Measurements from ENCODE around the gene MLLT6. TPM values are rescaled to one million over a fixed set of nuclear protein-coding genes. Genes with fewer than 3 reads are reported as not detected.

MLLT6 gene
- total RNA-seq, 1 donor from 2014 or later, result 7.4 TPM

DNA sequence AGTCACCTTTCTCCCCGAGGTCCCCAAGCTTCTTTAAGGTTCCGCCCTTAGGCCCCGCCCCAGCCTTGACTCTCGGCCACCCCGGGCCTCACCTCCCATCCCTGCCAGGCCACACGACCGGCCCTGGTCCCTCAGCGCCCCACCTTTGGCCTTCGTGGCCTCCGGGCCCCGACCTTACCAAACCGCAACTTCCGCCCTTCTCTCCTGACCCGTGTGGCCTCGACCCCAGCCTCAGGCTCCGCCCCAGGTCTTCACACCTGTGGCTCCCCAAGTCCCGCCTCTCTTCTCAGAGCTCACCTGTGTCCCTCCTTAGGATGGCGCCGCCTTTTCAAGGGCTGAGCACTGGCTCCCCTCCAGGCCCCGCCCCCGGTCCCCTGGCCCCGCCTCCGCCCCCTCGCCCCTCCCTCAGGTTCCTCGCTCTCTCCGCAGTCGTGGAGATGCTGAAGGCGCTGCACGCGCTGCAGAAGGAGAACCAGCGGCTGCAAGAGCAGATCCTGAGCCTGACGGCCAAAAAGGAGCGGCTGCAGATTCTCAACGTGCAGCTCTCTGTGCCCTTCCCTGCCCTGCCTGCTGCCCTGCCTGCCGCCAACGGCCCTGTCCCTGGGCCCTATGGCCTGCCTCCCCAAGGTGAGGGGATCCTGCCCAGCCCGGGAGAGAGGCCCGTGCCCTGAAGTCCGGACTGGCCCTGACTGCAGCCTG, 15.0 kb downstream of the MLLT6 start:
- peak; percentile 83 for DNase-seq (ENCODE audit: low spot score)
- H3K4me3 Mint-ChIP-seq, result no peak overlapping the region
- Histone ChIP-seq H3K27me3 (peaks cover 34% of the 10 kb centered on the region), H3K9ac (no peak overlapping the region), H3K4me1 (peaks cover 18% of the 10 kb centered on the region), H3K9me3 (ENCODE audit: low read depth) (no peaks in the 10 kb centered on the region), H3F3A (ENCODE audit: low read depth) (peaks cover 28% of the 10 kb centered on the region), H3K27ac (no peak overlapping the region), H2AFZ (replicated peaks) (no peak overlapping the region), H3K4me3 (peak overlapping the region; percentile 38), H3K79me2 (ENCODE audit: low read depth) (no peaks in the 10 kb centered on the region), H3K36me3 (no peaks in the 10 kb centered on the region), H3K4me2 (peak overlapping the region; percentile 79), H4K20me1 (ENCODE audit: low read depth) (peaks cover 32% of the 10 kb centered on the region)
- peaks cover 18% of the 10 kb centered on the region for H3K36me3 Mint-ChIP-seq
- TF ChIP-seq, protein P1, sequence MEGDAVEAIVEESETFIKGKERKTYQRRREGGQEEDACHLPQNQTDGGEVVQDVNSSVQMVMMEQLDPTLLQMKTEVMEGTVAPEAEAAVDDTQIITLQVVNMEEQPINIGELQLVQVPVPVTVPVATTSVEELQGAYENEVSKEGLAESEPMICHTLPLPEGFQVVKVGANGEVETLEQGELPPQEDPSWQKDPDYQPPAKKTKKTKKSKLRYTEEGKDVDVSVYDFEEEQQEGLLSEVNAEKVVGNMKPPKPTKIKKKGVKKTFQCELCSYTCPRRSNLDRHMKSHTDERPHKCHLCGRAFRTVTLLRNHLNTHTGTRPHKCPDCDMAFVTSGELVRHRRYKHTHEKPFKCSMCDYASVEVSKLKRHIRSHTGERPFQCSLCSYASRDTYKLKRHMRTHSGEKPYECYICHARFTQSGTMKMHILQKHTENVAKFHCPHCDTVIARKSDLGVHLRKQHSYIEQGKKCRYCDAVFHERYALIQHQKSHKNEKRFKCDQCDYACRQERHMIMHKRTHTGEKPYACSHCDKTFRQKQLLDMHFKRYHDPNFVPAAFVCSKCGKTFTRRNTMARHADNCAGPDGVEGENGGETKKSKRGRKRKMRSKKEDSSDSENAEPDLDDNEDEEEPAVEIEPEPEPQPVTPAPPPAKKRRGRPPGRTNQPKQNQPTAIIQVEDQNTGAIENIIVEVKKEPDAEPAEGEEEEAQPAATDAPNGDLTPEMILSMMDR (IDR thresholded peaks at IDR 0.05), result no peak
- TF ChIP-seq EZH2phosphoT487 (IDR thresholded peaks at IDR 0.05) (no peak), EZH2 (IDR thresholded peaks at IDR 0.05) (peak; percentile 53)
- peaks cover 11% of the 10 kb centered on the region for H3K27me3 Mint-ChIP-seq (ENCODE audit: insufficient read depth, low read depth)
- no peaks in the 10 kb centered on the region for H3K9me3 Mint-ChIP-seq
- no peak overlapping the region for H3K27ac Mint-ChIP-seq
- H3K4me1 Mint-ChIP-seq, result peaks cover 20% of the 10 kb centered on the region

DNA sequence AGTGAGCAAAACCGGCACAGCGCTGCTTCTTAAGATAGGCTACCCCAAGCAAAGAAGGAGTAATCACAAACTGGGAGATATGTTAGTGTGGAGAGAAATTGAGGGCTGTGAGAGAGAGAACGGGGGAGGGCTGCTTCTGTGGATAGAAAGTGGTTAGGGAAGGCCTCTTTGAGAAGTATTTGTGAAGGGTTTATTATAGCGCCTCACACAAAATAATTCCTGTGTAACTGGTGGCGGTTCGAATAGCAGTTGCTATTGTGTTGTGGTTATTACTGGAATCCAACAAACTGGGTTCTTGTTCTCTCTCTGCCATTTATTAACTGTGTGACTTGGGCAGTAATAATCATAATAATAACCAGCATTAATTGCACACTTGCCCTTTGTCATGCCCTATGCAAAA, 15.9 kb downstream of the MLLT6 start:
- peaks cover 13% of the 10 kb centered on the region for H3K4me1 ChIP-seq
- H3K79me2 ChIP-seq (ENCODE audit: low read depth), result no peaks in the 10 kb centered on the region
- DNase-seq (ENCODE audit: low spot score), result no peak
- H3K9ac ChIP-seq, result no peak overlapping the region
- Mint-ChIP-seq H3K27ac (no peak overlapping the region), H3K9me3 (no peaks in the 10 kb centered on the region), H3K4me3 (no peak overlapping the region), H3K36me3 (peaks cover 13% of the 10 kb centered on the region), H3K4me1 (peaks cover 22% of the 10 kb centered on the region), H3K27me3 (ENCODE audit: insufficient read depth, low read depth) (peaks cover 7% of the 10 kb centered on the region)
- H3K27ac ChIP-seq, result no peak overlapping the region
- peaks cover 32% of the 10 kb centered on the region for H4K20me1 ChIP-seq (ENCODE audit: low read depth)
- H3K4me3 ChIP-seq, result no peak overlapping the region
- no peak overlapping the region for H2AFZ ChIP-seq (replicated peaks)
- H3K36me3 ChIP-seq, result no peaks in the 10 kb centered on the region
- peak overlapping the region; percentile 79 for H3K4me2 ChIP-seq
- peaks cover 34% of the 10 kb centered on the region for H3K27me3 ChIP-seq
- peaks cover 28% of the 10 kb centered on the region for H3F3A ChIP-seq (ENCODE audit: low read depth)
- TF ChIP-seq, protein P1 (IDR thresholded peaks at IDR 0.05), result no peak
- TF ChIP-seq EZH2phosphoT487 (IDR thresholded peaks at IDR 0.05) (no peak), EZH2 (IDR thresholded peaks at IDR 0.05) (no peak)
- no peaks in the 10 kb centered on the region for H3K9me3 ChIP-seq (ENCODE audit: low read depth)

DNA sequence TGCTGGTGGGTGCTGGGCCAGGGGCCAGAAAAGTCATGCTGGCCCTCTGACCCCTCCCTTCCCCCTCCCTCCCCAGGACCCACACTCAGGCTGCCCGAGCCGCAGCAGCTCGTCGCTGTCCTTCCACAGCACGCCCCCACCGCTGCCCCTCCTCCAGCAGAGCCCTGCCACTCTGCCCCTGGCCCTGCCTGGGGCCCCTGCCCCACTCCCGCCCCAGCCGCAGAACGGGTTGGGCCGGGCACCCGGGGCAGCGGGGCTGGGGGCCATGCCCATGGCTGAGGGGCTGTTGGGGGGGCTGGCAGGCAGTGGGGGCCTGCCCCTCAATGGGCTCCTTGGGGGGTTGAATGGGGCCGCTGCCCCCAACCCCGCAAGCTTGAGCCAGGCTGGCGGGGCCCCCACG, 16.7 kb downstream of the MLLT6 start:
- Mint-ChIP-seq H3K4me3 (no peak overlapping the region), H3K9me3 (no peaks in the 10 kb centered on the region), H3K36me3 (peaks cover 11% of the 10 kb centered on the region), H3K27ac (no peak overlapping the region), H3K4me1 (peaks cover 24% of the 10 kb centered on the region), H3K27me3 (ENCODE audit: insufficient read depth, low read depth) (peaks cover 7% of the 10 kb centered on the region)
- Histone ChIP-seq H3K4me3 (no peak overlapping the region), H3K27me3 (peaks cover 34% of the 10 kb centered on the region), H3K79me2 (ENCODE audit: low read depth) (no peaks in the 10 kb centered on the region), H4K20me1 (ENCODE audit: low read depth) (peaks cover 32% of the 10 kb centered on the region), H3K4me1 (peaks cover 13% of the 10 kb centered on the region), H3K9me3 (ENCODE audit: low read depth) (no peaks in the 10 kb centered on the region), H3F3A (ENCODE audit: low read depth) (peaks cover 28% of the 10 kb centered on the region), H2AFZ (replicated peaks) (no peak overlapping the region), H3K9ac (no peak overlapping the region), H3K36me3 (no peaks in the 10 kb centered on the region), H3K27ac (no peak overlapping the region), H3K4me2 (no peak overlapping the region)
- no peak for DNase-seq (ENCODE audit: low spot score)
- TF ChIP-seq, protein P1 (IDR thresholded peaks at IDR 0.05), result no peak
- TF ChIP-seq EZH2phosphoT487 (IDR thresholded peaks at IDR 0.05) (no peak), EZH2 (IDR thresholded peaks at IDR 0.05) (no peak)
